Measurements from ENCODE around the gene LSR.
"Not testable (repeated sequence)": the region's sequence is repeated elsewhere in the genome, so short reads cannot be mapped to it uniquely, and the experiment has no call there.

The LSR gene

GRCh38 chr19:35286101-35286500, 37.3 kb downstream of the LSR start:
- not testable (repeated sequence) for H3K4me3 ChIP-seq (replicated peaks; ENCODE audit: insufficient read depth, low read length); DNase-seq (ENCODE audit: low read depth in 1 of 2, low spot score in 1 of 2); H3K27ac ChIP-seq (replicated peaks); H3K27me3 ChIP-seq (ENCODE audit: insufficient read depth, poor library complexity, severe bottlenecking)

GRCh38 chr19:35287713-35288112, 38.9 kb downstream of the LSR start:
- DNase-seq (ENCODE audit: low read depth in 1 of 2, low spot score in 1 of 2): no peak
- Histone ChIP-seq H3K4me3 (replicated peaks; ENCODE audit: insufficient read depth, low read length) (no peak overlapping the region), H3K27ac (replicated peaks) (no peak overlapping the region), H3K27me3 (ENCODE audit: insufficient read depth, poor library complexity, severe bottlenecking) (peaks cover 2% of the 10 kb centered on the region)
- TF ChIP-seq SPI1 (IDR thresholded peaks at IDR 0.05; ENCODE audit: borderline replicate concordance, low read depth) (no peak), REST (IDR thresholded peaks at IDR 0.05; ENCODE audit: insufficient replicate concordance, low read depth) (no peak), POLR2AphosphoS5 (IDR thresholded peaks at IDR 0.05; ENCODE audit: low read depth) (no peak), CTCF (IDR thresholded peaks at IDR 0.05; ENCODE audit: insufficient read depth, low read length) (no peak), GABPA (IDR thresholded peaks at IDR 0.05; ENCODE audit: low read depth) (no peak)

- peaks cover under 1% of the 10 kb centered on the region for H3K27me3 ChIP-seq (ENCODE audit: insufficient read depth, poor library complexity, severe bottlenecking)
- no peak for DNase-seq (ENCODE audit: low read depth in 1 of 2, low spot score in 1 of 2)
- no peak for TF ChIP-seq REST (IDR thresholded peaks at IDR 0.05; ENCODE audit: insufficient replicate concordance, low read depth)
- no peak for TF ChIP-seq CTCF (IDR thresholded peaks at IDR 0.05; ENCODE audit: insufficient read depth, low read length)
- no peak for TF ChIP-seq POLR2AphosphoS5 (IDR thresholded peaks at IDR 0.05; ENCODE audit: low read depth)
- TF ChIP-seq SPI1 (IDR thresholded peaks at IDR 0.05; ENCODE audit: borderline replicate concordance, low read depth): no peak
- TF ChIP-seq GABPA (IDR thresholded peaks at IDR 0.05; ENCODE audit: low read depth): no peak
- H3K27ac ChIP-seq (replicated peaks): no peak overlapping the region
- H3K4me3 ChIP-seq (replicated peaks; ENCODE audit: insufficient read depth, low read length): no peak overlapping the region
Observed at GRCh38 chr19:35288331-35288730, 39.5 kb downstream of the LSR start.

- no peak overlapping the region for H3K4me3 ChIP-seq (replicated peaks; ENCODE audit: insufficient read depth, low read length)
- no peak for DNase-seq (ENCODE audit: low read depth in 1 of 2, low spot score in 1 of 2)
- no peak overlapping the region for H3K27ac ChIP-seq (replicated peaks)
- TF ChIP-seq REST (IDR thresholded peaks at IDR 0.05; ENCODE audit: insufficient replicate concordance, low read depth): no peak
- TF ChIP-seq POLR2AphosphoS5 (IDR thresholded peaks at IDR 0.05; ENCODE audit: low read depth): no peak
- no peak for TF ChIP-seq GABPA (IDR thresholded peaks at IDR 0.05; ENCODE audit: low read depth)
- TF ChIP-seq SPI1 (IDR thresholded peaks at IDR 0.05; ENCODE audit: borderline replicate concordance, low read depth): no peak
- no peak for TF ChIP-seq CTCF (IDR thresholded peaks at IDR 0.05; ENCODE audit: insufficient read depth, low read length)
- no peaks in the 10 kb centered on the region for H3K27me3 ChIP-seq (ENCODE audit: insufficient read depth, poor library complexity, severe bottlenecking)
Observed at GRCh38 chr19:35288906-35289305, 40.1 kb downstream of the LSR start.

Measured in HL-60 (cell line).